Right lobe of liver (tissue), 6 donors: ENCODE measurements around the gene PSEN1. TPM values are rescaled to one million over a fixed set of nuclear protein-coding genes. Genes with fewer than 3 reads are reported as not detected.

Experiments
- ATAC-seq, 4 donors: fragments of 200-7000 bp; cut with Tn5 transposase; one replicate each; pipeline ENCODE4 v1.9.1; 2020; ENCODE audit warnings: mild to moderate bottlenecking in 4 of 4, moderate library complexity in 4 of 4
- DNase-seq, 3 donors: peaks; one replicate each; pipeline ENCODE4 v3.0.0-alpha.2; 2020
- H3K27ac ChIP-seq, 3 donors: fragments of 200-600 bp; one replicate each; pipeline ENCODE4 v1.8.0; 2022
- H3K27me3 ChIP-seq, 2 donors: fragments of 200-600 bp; one replicate each; pipeline ENCODE4 v1.8.0; 2022
- H3K36me3 ChIP-seq, 4 donors: fragments of 200-600 bp; sonication (generic) in 1 of 4; one replicate each; pipeline versions ENCODE4 v1.5.1 to v1.8.0; 2017 to 2022; ENCODE audit warnings: control low read depth in 1 of 4
- H3K4me1 ChIP-seq, 4 donors: fragments of 200-600 bp; sonication (generic) in 1 of 4; one replicate each; pipeline versions ENCODE4 v1.5.1 to v1.8.0; 2017 to 2022; ENCODE audit warnings: control low read depth in 1 of 4
- H3K4me3 ChIP-seq, 3 donors: fragments of 200-600 bp; one replicate each; pipeline ENCODE4 v1.8.0; 2022
- H3K9me3 ChIP-seq, 4 donors: fragments of 200-600 bp; sonication (generic) in 1 of 4; one replicate each; pipeline versions ENCODE4 v1.5.1 to v1.8.0; 2017 to 2022; ENCODE audit warnings: control low read depth in 1 of 4
- POLR2A ChIP-seq: fragments of 450-650 bp; IDR thresholded peaks from one replicate; pipeline ENCODE4 v1.6.1; 2017; ENCODE audit warnings: antibody characterized with exemption, mild to moderate bottlenecking
- WGBS: methylation state at CpG from one replicate; pipeline ENCODE4 v1.1.6; 2018; ENCODE audit warnings: low coverage, low lambda C conversion rate; ENCODE audit not compliant: insufficient coverage; ENCODE audit errors: missing lambda C conversion rate; 5-methylcytosine and 5-hydroxymethylcytosine counted together
- intact Hi-C, 2 donors: fragments of 100-400 bp; cut with DNase I; formaldehyde crosslinking; loops; one replicate each; pipeline versions ENCODE4 v1.11.2 to v1.14.1; 2022
- total RNA-seq, 6 experiments: library from RNA; depleted of rRNA in 2 of 6; stranded (reverse); fragments of >200 nt in 2 of 6; fragmentation: NEBNext Ultra II Directional in 3 of 6; extraction: Animal tissue kit (Norgen Biotek cat#: 25700) in 3 of 6; gene quantifications; one replicate each; pipeline versions ENCODE4 v1.1.0 to v1.2.4, GENCODE V29; 2016 to 2023
- TF ChIP-seq, protein P1 (sequence below), 4 donors: fragments of 200-600 bp in 3 of 4; fragments of 450-650 bp in 1 of 4; IDR thresholded peaks; one replicate each; pipeline versions ENCODE4 v1.5.1 to v1.8.0; 2016 to 2022; ENCODE audit warnings: antibody characterized with exemption in 4 of 4, mild to moderate bottlenecking in 2 of 4
- donor health status: DM: no; HTN: yes; CAD: no.
- donor health status: DM: no; HTN: no; CAD: no.
- donor health status: DM: no; HTN: no; CAD: no.
- donor health status: DM: no; HTN: yes; CAD: no.
- donor health status: DM: no; HTN: yes; CAD: no.

The PSEN1 gene
- total RNA-seq, 6 experiments from 2014 or later = 22.5 to 28.2 (median 25.0) TPM

GRCh38 chr14:73261520-73262426 lies 125.5 kb downstream of the PSEN1 start:
- DNase-seq = peak in 2 of 3 donors; percentile 30 to 44
- TF ChIP-seq, protein P1, sequence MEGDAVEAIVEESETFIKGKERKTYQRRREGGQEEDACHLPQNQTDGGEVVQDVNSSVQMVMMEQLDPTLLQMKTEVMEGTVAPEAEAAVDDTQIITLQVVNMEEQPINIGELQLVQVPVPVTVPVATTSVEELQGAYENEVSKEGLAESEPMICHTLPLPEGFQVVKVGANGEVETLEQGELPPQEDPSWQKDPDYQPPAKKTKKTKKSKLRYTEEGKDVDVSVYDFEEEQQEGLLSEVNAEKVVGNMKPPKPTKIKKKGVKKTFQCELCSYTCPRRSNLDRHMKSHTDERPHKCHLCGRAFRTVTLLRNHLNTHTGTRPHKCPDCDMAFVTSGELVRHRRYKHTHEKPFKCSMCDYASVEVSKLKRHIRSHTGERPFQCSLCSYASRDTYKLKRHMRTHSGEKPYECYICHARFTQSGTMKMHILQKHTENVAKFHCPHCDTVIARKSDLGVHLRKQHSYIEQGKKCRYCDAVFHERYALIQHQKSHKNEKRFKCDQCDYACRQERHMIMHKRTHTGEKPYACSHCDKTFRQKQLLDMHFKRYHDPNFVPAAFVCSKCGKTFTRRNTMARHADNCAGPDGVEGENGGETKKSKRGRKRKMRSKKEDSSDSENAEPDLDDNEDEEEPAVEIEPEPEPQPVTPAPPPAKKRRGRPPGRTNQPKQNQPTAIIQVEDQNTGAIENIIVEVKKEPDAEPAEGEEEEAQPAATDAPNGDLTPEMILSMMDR (IDR thresholded peaks at IDR 0.05) = no peak
- TF ChIP-seq POLR2A = no peak
- Histone ChIP-seq H3K36me3 (no peaks in the 10 kb centered on the region), H3K4me1 (no peaks in the 10 kb centered on the region), H3K9me3 (no peaks in the 10 kb centered on the region), H3K4me3 (no peak overlapping the region), H3K27me3 (no peaks in the 10 kb centered on the region), H3K27ac (no peak overlapping the region)
- no CpG with 5 or more reads among the region's 15 CpGs for WGBS
- intact Hi-C loops = no loop called here
- ATAC-seq = no peak

DNA sequence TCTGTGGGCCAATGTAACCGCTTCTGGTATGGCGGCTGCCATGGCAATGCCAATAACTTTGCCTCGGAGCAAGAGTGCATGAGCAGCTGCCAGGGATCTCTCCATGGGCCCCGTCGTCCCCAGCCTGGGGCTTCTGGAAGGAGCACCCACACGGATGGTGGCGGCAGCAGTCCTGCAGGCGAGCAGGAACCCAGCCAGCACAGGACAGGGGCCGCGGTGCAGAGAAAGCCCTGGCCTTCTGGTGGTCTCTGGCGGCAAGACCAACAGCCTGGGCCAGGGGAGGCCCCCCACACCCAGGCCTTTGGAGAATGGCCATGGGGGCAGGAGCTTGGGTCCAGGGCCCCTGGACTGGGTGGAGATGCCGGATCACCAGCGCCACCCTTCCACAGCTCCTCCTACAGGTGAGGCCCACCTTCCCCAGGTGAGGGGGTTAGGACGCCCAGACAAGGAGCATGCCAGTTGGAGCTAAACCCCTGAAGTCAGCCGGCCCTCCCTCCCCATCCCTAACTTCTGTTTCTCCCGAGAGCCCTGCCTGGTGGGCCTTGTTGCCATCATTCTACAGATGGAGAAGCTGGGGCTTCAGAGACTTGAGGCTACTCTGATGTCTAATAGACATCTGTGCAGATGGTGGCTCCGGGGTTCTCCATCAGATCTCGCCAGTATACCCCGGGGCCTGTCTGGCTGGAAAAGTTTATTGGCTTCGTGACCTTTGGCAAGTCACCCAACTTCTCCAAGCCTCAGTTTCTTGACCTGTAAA lies 126.3 kb downstream of the PSEN1 start:
- WGBS = 76% methylated on average over 4 of the region's 20 CpGs
- no peak overlapping the region for H3K27ac ChIP-seq
- DNase-seq (no peak), ATAC-seq (no peak)
- H3K4me1 ChIP-seq = no peaks in the 10 kb centered on the region
- H3K36me3 ChIP-seq = no peaks in the 10 kb centered on the region
- TF ChIP-seq POLR2A = no peak
- TF ChIP-seq, protein P1 (IDR thresholded peaks at IDR 0.05) = no peak
- H3K4me3 ChIP-seq = no peak overlapping the region
- intact Hi-C loops = no loop called here
- H3K27me3 ChIP-seq = no peaks in the 10 kb centered on the region
- H3K9me3 ChIP-seq = no peaks in the 10 kb centered on the region

DNA sequence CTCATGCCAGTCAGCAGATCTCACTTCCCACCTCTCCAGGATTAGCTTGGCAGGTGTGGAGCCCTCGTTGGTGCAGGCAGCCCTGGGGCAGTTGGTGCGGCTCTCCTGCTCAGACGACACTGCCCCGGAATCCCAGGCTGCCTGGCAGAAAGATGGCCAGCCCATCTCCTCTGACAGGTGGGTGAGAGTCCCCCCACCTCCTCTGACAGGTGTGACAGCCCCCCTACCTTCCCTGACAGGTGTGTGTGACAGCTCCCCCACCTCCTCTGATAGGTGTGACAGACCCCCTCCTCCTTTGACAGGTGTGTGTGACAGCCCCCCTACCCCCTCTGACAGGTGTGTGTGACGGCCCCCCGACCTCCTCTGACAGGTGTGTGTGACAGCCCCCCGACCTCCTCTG lies 127.3 kb downstream of the PSEN1 start:
- H3K27ac ChIP-seq = no peak overlapping the region
- H3K9me3 ChIP-seq = no peaks in the 10 kb centered on the region
- no peak for DNase-seq
- H3K4me1 ChIP-seq = no peaks in the 10 kb centered on the region
- TF ChIP-seq POLR2A = no peak
- TF ChIP-seq, protein P1 (IDR thresholded peaks at IDR 0.05) = no peak
- 80% methylated on average over 1 of the region's 7 CpGs for WGBS
- no peaks in the 10 kb centered on the region for H3K36me3 ChIP-seq
- no peak for ATAC-seq
- H3K27me3 ChIP-seq = no peaks in the 10 kb centered on the region
- intact Hi-C loops = no loop called here
- H3K4me3 ChIP-seq = no peak overlapping the region

GRCh38 chr14:73264080-73264884 lies 128.0 kb downstream of the PSEN1 start:
- no peak for DNase-seq

More at GRCh38 chr14:73264080-73264884, 128.0 kb downstream of the PSEN1 start:
- no peaks in the 10 kb centered on the region for H3K36me3 ChIP-seq
- no peak overlapping the region for H3K27ac ChIP-seq
- ATAC-seq = no peak
- H3K9me3 ChIP-seq = no peaks in the 10 kb centered on the region
- no peaks in the 10 kb centered on the region for H3K4me1 ChIP-seq
- no peaks in the 10 kb centered on the region for H3K27me3 ChIP-seq
- H3K4me3 ChIP-seq = no peak overlapping the region
- whole genome bisulfite sequencing = 50% methylated on average over 2 of the region's 23 CpGs
- no peak for TF ChIP-seq POLR2A
- TF ChIP-seq, protein P1 (IDR thresholded peaks at IDR 0.05) = no peak
- intact Hi-C loops = no loop called here
